CD4-positive, alpha-beta memory T cell (primary cell): ENCODE results near the gene SLC38A1. TPM values are rescaled to one million over a fixed set of nuclear protein-coding genes. Genes with fewer than 3 reads are reported as not detected.

Experiments
- CTCF ChIA-PET: fragments of 350-600 bp; sonication (Branson Sonifier 250); formaldehyde crosslinking; loops from one replicate; lab custom pipeline; 2021; ENCODE audit warnings: inconsistent platforms; ENCODE audit not compliant: partially characterized antibody; lab: Charles Lee
- POLR2A ChIA-PET: fragments of 350-600 bp; sonication (Branson Sonifier 250); formaldehyde crosslinking; loops from one replicate; lab custom pipeline; 2021; ENCODE audit not compliant: partially characterized antibody; lab: Charles Lee
- DNase-seq, 5 donors: peaks; one replicate each; pipeline versions ENCODE4 v3.0.0 to v3.0.0-alpha.2; 2020 to 2022; ENCODE audit warnings: mixed read lengths in 1 of 5
- H3K27ac ChIP-seq: one replicate; pipeline ENCODE4 v1.7.0; 2013; ENCODE audit warnings: low read depth, low read length
- H3K27me3 ChIP-seq: 2 replicates; pipeline ENCODE4 v1.7.0; 2013; ENCODE audit warnings: mild to moderate bottlenecking, low read length, moderate library complexity; ENCODE audit not compliant: insufficient read depth
- H3K36me3 ChIP-seq: 2 replicates; pipeline ENCODE4 v1.7.0; 2013; ENCODE audit warnings: mild to moderate bottlenecking, low read length, moderate library complexity; ENCODE audit not compliant: insufficient read depth
- H3K4me1 ChIP-seq: 2 replicates; pipeline ENCODE4 v1.7.0; 2013; ENCODE audit warnings: mild to moderate bottlenecking, low read length, moderate library complexity; ENCODE audit not compliant: insufficient read depth
- H3K4me3 ChIP-seq, 2 donors: one replicate each; pipeline ENCODE4 v1.7.0; 2013; ENCODE audit warnings: low read length in 2 of 2, mild to moderate bottlenecking in 1 of 2
- H3K9me3 ChIP-seq, 2 donors: one replicate each; pipeline ENCODE4 v1.7.0; 2013; ENCODE audit warnings: low read length in 2 of 2, control low read depth in 1 of 2; ENCODE audit not compliant: control insufficient read depth in 1 of 2
- H3K27ac Mint-ChIP-seq, 7 donors: one replicate each; pipeline ENCODE4 v1.8.0; 2020 to 2021; ENCODE audit warnings: mixed read lengths in 7 of 7, mild to moderate bottlenecking in 6 of 7, inconsistent platforms in 3 of 7, moderate library complexity in 3 of 7
- H3K27me3 Mint-ChIP-seq, 2 donors: one replicate each; pipeline ENCODE4 v1.8.0; 2020 to 2021; ENCODE audit warnings: mixed read lengths in 2 of 2
- H3K36me3 Mint-ChIP-seq, 2 donors: one replicate each; pipeline ENCODE4 v1.8.0; 2020 to 2021; ENCODE audit warnings: mixed read lengths in 2 of 2, inconsistent platforms in 1 of 2, mild to moderate bottlenecking in 1 of 2
- H3K4me1 Mint-ChIP-seq, 4 donors: one replicate each; pipeline ENCODE4 v1.8.0; 2020 to 2021; ENCODE audit warnings: mixed read lengths in 4 of 4, mild to moderate bottlenecking in 1 of 4
- H3K4me3 Mint-ChIP-seq, 8 donors: one replicate each; pipeline ENCODE4 v1.8.0; 2020 to 2021; ENCODE audit warnings: mixed read lengths in 8 of 8, mild to moderate bottlenecking in 7 of 8, moderate library complexity in 6 of 8, inconsistent platforms in 3 of 8
- H3K9me3 Mint-ChIP-seq, 8 donors: one replicate each; pipeline ENCODE4 v1.8.0; 2020 to 2021; ENCODE audit warnings: mixed read lengths in 8 of 8, mild to moderate bottlenecking in 5 of 8, inconsistent platforms in 3 of 8, moderate library complexity in 1 of 8
- intact Hi-C: fragments of 100-400 bp; cut with micrococcal nuclease; formaldehyde crosslinking; loops from one replicate; pipeline ENCODE4 v1.15.1; 2023
- polyA plus RNA-seq, 2 donors: library from polyadenylated mRNA; unstranded; fragments of 300-500 nt; fragmentation: Illumina TruSeq; gene quantifications; one replicate each; pipeline ENCODE4 v1.2.3, GENCODE V29; 2021
- total RNA-seq, 2 experiments: library from RNA; stranded (reverse); gene quantifications; one replicate each; pipeline ENCODE4 v1.2.3, GENCODE V29; 2021

The SLC38A1 gene
- total and polyA plus RNA-seq, 4 experiments from 2014 or later, result 230 to 307 (median 268) TPM

- H3K4me1 ChIP-seq, result peaks cover 5% of the 10 kb centered on the region
- H3K36me3 ChIP-seq, result no peaks in the 10 kb centered on the region
- H3K27ac ChIP-seq, result no peak overlapping the region
- no peaks in the 10 kb centered on the region for H3K27me3 Mint-ChIP-seq
- no peak overlapping the region for H3K4me3 Mint-ChIP-seq
- H3K4me1 Mint-ChIP-seq, result peaks cover 0 to 11% (median 9%) of the 10 kb centered on the region in 4 donors
- no peaks in the 10 kb centered on the region for H3K9me3 ChIP-seq
- H3K36me3 Mint-ChIP-seq, result peaks cover 3 to 10% of the 10 kb centered on the region in 2 donors
- no peak overlapping the region for H3K27ac Mint-ChIP-seq
- H3K27me3 ChIP-seq, result no peaks in the 10 kb centered on the region
- no peak overlapping the region for H3K4me3 ChIP-seq
- peaks cover 0 to 15% (median 11%) of the 10 kb centered on the region in 8 donors for H3K9me3 Mint-ChIP-seq
- ChIA-PET CTCF (interaction anchor here (1.4 to 1.7 kb wide), 2 partner anchors 35 to 142 kb away, joined by 4 to 5 read pairs; no protein-coding TSS in a partner anchor), POLR2A (interaction anchor here (1.0 kb wide), 1 partner anchor 106 kb away, joined by 3 read pairs; no protein-coding TSS in a partner anchor)
- no peak for DNase-seq
- intact Hi-C loops, result no loop called here
Measured at GRCh38 chr12:46160101-46160980, 108.5 kb downstream of the SLC38A1 start.

- ChIA-PET CTCF (interaction anchor here (1.7 to 1.8 kb wide), 2 partner anchors 35 to 144 kb away, joined by 4 to 5 read pairs; no protein-coding TSS in a partner anchor), POLR2A (no interaction called here)
- no peak for DNase-seq
- H3K27me3 Mint-ChIP-seq, result no peaks in the 10 kb centered on the region
- intact Hi-C loops, result no loop called here
- Histone ChIP-seq H3K4me1 (peaks cover 5% of the 10 kb centered on the region), H3K27ac (no peak overlapping the region), H3K27me3 (no peaks in the 10 kb centered on the region), H3K9me3 (no peaks in the 10 kb centered on the region), H3K4me3 (no peak overlapping the region), H3K36me3 (no peaks in the 10 kb centered on the region)
- peaks cover 0 to 15% (median 11%) of the 10 kb centered on the region in 8 donors for H3K9me3 Mint-ChIP-seq
- H3K36me3 Mint-ChIP-seq, result peaks cover 3 to 10% of the 10 kb centered on the region in 2 donors
- H3K27ac Mint-ChIP-seq, result peak overlapping the region in 1 of 7 donors; percentile 53
- no peak overlapping the region for H3K4me3 Mint-ChIP-seq
- H3K4me1 Mint-ChIP-seq, result peaks cover 0 to 11% (median 9%) of the 10 kb centered on the region in 4 donors
Measured at GRCh38 chr12:46159309-46159901, 109.4 kb downstream of the SLC38A1 start.

- Mint-ChIP-seq H3K27ac (no peak overlapping the region), H3K27me3 (no peaks in the 10 kb centered on the region), H3K4me3 (no peak overlapping the region), H3K36me3 (peaks cover 3 to 10% of the 10 kb centered on the region in 2 donors), H3K4me1 (peaks cover 0 to 11% (median 9%) of the 10 kb centered on the region in 4 donors), H3K9me3 (peaks cover 0 to 15% (median 11%) of the 10 kb centered on the region in 8 donors)
- no peak for DNase-seq
- intact Hi-C loops, result no loop called here
- Histone ChIP-seq H3K27ac (no peak overlapping the region), H3K27me3 (no peaks in the 10 kb centered on the region), H3K4me1 (peaks cover 6% of the 10 kb centered on the region), H3K9me3 (no peaks in the 10 kb centered on the region), H3K4me3 (no peak overlapping the region), H3K36me3 (no peaks in the 10 kb centered on the region)
- ChIA-PET CTCF (interaction anchor here (1.8 kb wide), 1 partner anchor 145 kb away, joined by 5 read pairs; no protein-coding TSS in a partner anchor), POLR2A (no interaction called here)
Measured at GRCh38 chr12:46158501-46158900, 110.3 kb downstream of the SLC38A1 start.

- H3K9me3 Mint-ChIP-seq, result peaks cover 0 to 15% (median 11%) of the 10 kb centered on the region in 8 donors
- intact Hi-C loops, result loop anchor here (5.0 kb wide), 1 partner anchor 523 kb away; no protein-coding TSS in a partner anchor
Measured at GRCh38 chr12:46154221-46154985, 114.4 kb downstream of the SLC38A1 start.

GRCh38 chr12:46153268-46153872 lies 115.5 kb downstream of the SLC38A1 start:
- H3K27ac ChIP-seq, result no peak overlapping the region
- no peaks in the 10 kb centered on the region for H3K36me3 ChIP-seq
- ChIA-PET CTCF (interaction anchor here (0.7 to 3.6 kb wide), 9 partner anchors 23 to 868 kb away, joined by 3 to 76 read pairs (median 5); no protein-coding TSS in a partner anchor), POLR2A (interaction anchor here (1.0 to 1.4 kb wide), 2 partner anchors 61 to 115 kb away, joined by 5 to 7 read pairs; partner anchors contain the start of gene SLC38A1)
- H3K9me3 Mint-ChIP-seq, result peaks cover 0 to 15% (median 10%) of the 10 kb centered on the region in 8 donors
- no peak overlapping the region for H3K27ac Mint-ChIP-seq
- intact Hi-C loops, result loop anchor here (1.0 to 5.0 kb wide), 6 partner anchors 29 to 868 kb away; partner anchors contain the start of gene SCAF11
- H3K27me3 ChIP-seq, result no peaks in the 10 kb centered on the region
- H3K36me3 Mint-ChIP-seq, result peaks cover 3 to 10% of the 10 kb centered on the region in 2 donors
- peaks cover under 1 to 4% of the 10 kb centered on the region in 2 donors for H3K27me3 Mint-ChIP-seq
- H3K4me3 ChIP-seq, result no peak overlapping the region
- peaks cover 0 to 11% (median 9%) of the 10 kb centered on the region in 4 donors for H3K4me1 Mint-ChIP-seq
- no peaks in the 10 kb centered on the region for H3K9me3 ChIP-seq
- H3K4me1 ChIP-seq, result peaks cover 11% of the 10 kb centered on the region
- H3K4me3 Mint-ChIP-seq, result no peak overlapping the region
- DNase-seq, result peak in 4 of 5 donors; percentile 38 to 50 (median 45)

More at GRCh38 chr12:46154221-46154985, 114.4 kb downstream of the SLC38A1 start:
- Mint-ChIP-seq H3K27ac (no peak overlapping the region), H3K4me3 (no peak overlapping the region), H3K27me3 (no peaks in the 10 kb centered on the region), H3K4me1 (peaks cover 0 to 11% (median 9%) of the 10 kb centered on the region in 4 donors), H3K36me3 (peaks cover 3 to 10% of the 10 kb centered on the region in 2 donors)
- peaks cover 11% of the 10 kb centered on the region for H3K4me1 ChIP-seq
- H3K4me3 ChIP-seq, result no peak overlapping the region
- ChIA-PET POLR2A (interaction anchor here (1.0 to 1.4 kb wide), 2 partner anchors 60 to 114 kb away, joined by 5 to 7 read pairs; partner anchors contain the start of gene SLC38A1), CTCF (interaction anchor here (0.7 to 3.6 kb wide), 10 partner anchors 29 to 867 kb away, joined by 3 to 76 read pairs (median 3); partner anchors contain the start of gene SLC38A1)
- no peaks in the 10 kb centered on the region for H3K36me3 ChIP-seq
- no peak overlapping the region for H3K27ac ChIP-seq
- H3K9me3 ChIP-seq, result no peaks in the 10 kb centered on the region
- DNase-seq, result no peak
- no peaks in the 10 kb centered on the region for H3K27me3 ChIP-seq

- H3K4me1 Mint-ChIP-seq, result peaks cover 0 to 4% (median 4%) of the 10 kb centered on the region in 4 donors
- H3K27me3 Mint-ChIP-seq, result peaks cover 5 to 12% of the 10 kb centered on the region in 2 donors
- POLR2A ChIA-PET, result interaction anchor here (1.2 kb wide), 1 partner anchor 117 kb away, joined by 5 read pairs; the partner anchor contains the start of gene SLC38A1
- H3K27ac ChIP-seq, result no peak overlapping the region
- no peak overlapping the region for H3K4me3 Mint-ChIP-seq
- intact Hi-C loops, result loop anchor here (2.0 to 5.0 kb wide), 2 partner anchors 28 to 525 kb away; no protein-coding TSS in a partner anchor
- peaks cover 6% of the 10 kb centered on the region for H3K4me1 ChIP-seq
- no peaks in the 10 kb centered on the region for H3K9me3 ChIP-seq
- no peak overlapping the region for H3K27ac Mint-ChIP-seq
- H3K36me3 ChIP-seq, result no peaks in the 10 kb centered on the region
- CTCF ChIA-PET, result interaction anchor here (1.1 to 2.0 kb wide), 5 partner anchors 22 to 153 kb away, joined by 3 to 20 read pairs (median 3); no protein-coding TSS in a partner anchor
- H3K9me3 Mint-ChIP-seq, result peaks cover 0 to 14% (median 10%) of the 10 kb centered on the region in 8 donors
- peaks cover 3 to 10% of the 10 kb centered on the region in 2 donors for H3K36me3 Mint-ChIP-seq
- peaks cover 2% of the 10 kb centered on the region for H3K27me3 ChIP-seq
- no peak overlapping the region for H3K4me3 ChIP-seq
- DNase-seq, result no peak
Measured at GRCh38 chr12:46152456-46152855, 116.4 kb downstream of the SLC38A1 start.
